ENCODE measurements around the gene THAP8. TPM values are rescaled to one million over a fixed set of nuclear protein-coding genes. Genes with fewer than 3 reads are reported as not detected.

THAP8 gene
- total and polyA plus RNA-seq, 2 of the 13 experiments (the other 11 are each of a cell fraction or from before 2014, with no cell fraction given): 1.7 to 3.7 TPM

GRCh38 chr19:36054119-36054732 is at the start of gene THAP8 (continued):
- TF ChIP-seq ZNF598 (CRISPR knock-in tag; IDR thresholded peaks at IDR 0.05; ENCODE audit: borderline replicate concordance) (peak; percentile 94; the same call in 1 of the 2 replicates), SP4 (CRISPR knock-in tag; IDR thresholded peaks at IDR 0.05) (no peak; the same call in 1 of the 2 replicates), ZNF251 (CRISPR knock-in tag; IDR thresholded peaks at IDR 0.05) (no peak), KDM6A (CRISPR knock-in tag; IDR thresholded peaks at IDR 0.05; ENCODE audit: low read depth) (no peak), SNRNP70 (IDR thresholded peaks at IDR 0.05; ENCODE audit: low read depth, low read length) (no peak), MLXIP (CRISPR knock-in tag; IDR thresholded peaks at IDR 0.05; ENCODE audit: borderline replicate concordance) (no peak), PRDM10 (CRISPR knock-in tag; IDR thresholded peaks at IDR 0.05; ENCODE audit: low read depth) (peak; percentile 86), ATF3 (CRISPR knock-in tag; IDR thresholded peaks at IDR 0.05) (0 out of 2 replicates have a peak, but pooled peaks have one; percentile 49), FOXK1 (CRISPR knock-in tag; IDR thresholded peaks at IDR 0.05; ENCODE audit: borderline replicate concordance, low read depth) (peak; percentile 57; the same call in 1 of the 2 replicates), MIER2 (CRISPR knock-in tag; IDR thresholded peaks at IDR 0.05) (peak; percentile 53; the same call in 1 of the 2 replicates), ZNF160 (CRISPR knock-in tag; IDR thresholded peaks at IDR 0.05) (0 out of 2 replicates have a peak, but pooled peaks have one; percentile 72), ETS1 (CRISPR knock-in tag; IDR thresholded peaks at IDR 0.05) (no peak)
